Suprapubic skin (tissue), 3 donors: ENCODE data around the gene PTPRF.

Experiments used
- EP300 ChIP-seq: sonication (generic); formaldehyde crosslinking; IDR thresholded peaks from one replicate; pipeline ENCODE4 v1.6.1; 2017; ENCODE audit warnings: antibody characterized with exemption
- POLR2A ChIP-seq, 2 donors: fragments of 450-650 bp; IDR thresholded peaks; one replicate each; pipeline ENCODE4 v1.6.1; 2017; ENCODE audit warnings: antibody characterized with exemption in 2 of 2, mild to moderate bottlenecking in 2 of 2, moderate library complexity in 2 of 2
- TF ChIP-seq, protein P1 (sequence below), 2 donors: fragments of 200-600 bp in 1 of 2; fragments of 450-650 bp in 1 of 2; sonication (generic) in 1 of 2; IDR thresholded peaks; one replicate each; pipeline ENCODE4 v1.5.1; 2016 to 2019; ENCODE audit warnings: antibody characterized with exemption in 2 of 2, mild to moderate bottlenecking in 1 of 2, moderate library complexity in 1 of 2

DNA sequence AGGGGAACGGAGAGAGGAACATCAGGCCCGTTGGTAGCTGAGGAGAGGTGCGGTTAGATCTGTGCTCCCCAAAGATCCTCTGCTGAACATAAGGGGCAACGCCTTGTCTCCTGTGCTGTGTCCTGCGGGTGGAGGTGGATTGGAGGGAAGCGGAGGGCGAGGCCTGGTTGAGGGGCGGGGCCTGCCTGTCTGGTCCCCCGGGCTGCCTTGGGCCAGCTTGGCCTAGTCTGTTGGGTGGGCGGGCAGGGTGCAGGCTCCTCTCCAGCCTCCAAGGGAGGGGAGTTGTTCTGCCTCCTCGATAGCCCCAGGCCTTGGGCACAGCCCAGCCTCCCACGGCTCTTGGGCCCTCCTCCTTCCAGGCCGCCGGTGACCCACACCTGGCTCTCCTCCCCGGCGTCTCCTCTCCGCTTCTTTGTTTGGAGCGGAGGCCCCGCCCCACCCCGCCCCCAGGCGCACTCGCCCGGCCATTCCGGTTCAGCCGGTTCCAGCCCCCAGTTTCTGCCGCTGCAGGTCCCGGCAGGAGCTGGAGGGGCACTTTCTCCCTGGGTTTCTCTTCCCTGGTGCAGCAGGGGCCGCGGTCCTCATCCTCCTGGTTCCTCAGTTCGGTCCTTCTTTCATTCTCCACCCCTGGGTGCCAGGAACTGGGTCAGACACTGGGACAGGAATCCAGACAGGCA lies 19.4 kb downstream of the PTPRF start:
- TF ChIP-seq, protein P1, sequence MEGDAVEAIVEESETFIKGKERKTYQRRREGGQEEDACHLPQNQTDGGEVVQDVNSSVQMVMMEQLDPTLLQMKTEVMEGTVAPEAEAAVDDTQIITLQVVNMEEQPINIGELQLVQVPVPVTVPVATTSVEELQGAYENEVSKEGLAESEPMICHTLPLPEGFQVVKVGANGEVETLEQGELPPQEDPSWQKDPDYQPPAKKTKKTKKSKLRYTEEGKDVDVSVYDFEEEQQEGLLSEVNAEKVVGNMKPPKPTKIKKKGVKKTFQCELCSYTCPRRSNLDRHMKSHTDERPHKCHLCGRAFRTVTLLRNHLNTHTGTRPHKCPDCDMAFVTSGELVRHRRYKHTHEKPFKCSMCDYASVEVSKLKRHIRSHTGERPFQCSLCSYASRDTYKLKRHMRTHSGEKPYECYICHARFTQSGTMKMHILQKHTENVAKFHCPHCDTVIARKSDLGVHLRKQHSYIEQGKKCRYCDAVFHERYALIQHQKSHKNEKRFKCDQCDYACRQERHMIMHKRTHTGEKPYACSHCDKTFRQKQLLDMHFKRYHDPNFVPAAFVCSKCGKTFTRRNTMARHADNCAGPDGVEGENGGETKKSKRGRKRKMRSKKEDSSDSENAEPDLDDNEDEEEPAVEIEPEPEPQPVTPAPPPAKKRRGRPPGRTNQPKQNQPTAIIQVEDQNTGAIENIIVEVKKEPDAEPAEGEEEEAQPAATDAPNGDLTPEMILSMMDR (IDR thresholded peaks at IDR 0.05), result no peak
- TF ChIP-seq POLR2A (IDR thresholded peaks at IDR 0.05) (no peak), EP300 (no peak)
